Kidney capillary endothelial cell (primary cell): Measurements from ENCODE around the gene CPD.

Source experiments
- DNase-seq: peaks from one replicate; pipeline ENCODE4 v3.0.0-alpha.2; 2018; ENCODE audit warnings: low spot score

Gene CPD

DNA sequence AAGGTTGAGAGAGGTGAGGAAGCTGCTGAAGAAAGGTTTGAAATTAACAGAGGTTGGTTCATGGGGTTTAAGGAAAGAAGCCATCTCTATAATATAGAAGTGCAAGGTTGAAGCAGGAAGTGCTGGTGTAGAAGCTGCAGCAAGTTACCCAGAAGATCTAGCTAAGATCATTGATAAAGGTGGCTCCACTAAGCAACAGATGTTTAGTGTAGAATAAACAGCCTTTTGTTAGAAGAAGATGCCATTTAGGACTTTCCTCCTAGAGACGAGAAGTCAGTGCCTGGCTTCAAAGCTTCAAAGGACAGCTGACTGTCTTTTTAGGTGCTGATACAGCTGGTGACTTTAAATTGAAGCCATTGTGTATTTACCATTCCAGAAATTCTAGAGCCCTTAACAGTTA lies 127.8 kb downstream of the CPD start:
- no peak for DNase-seq

DNA sequence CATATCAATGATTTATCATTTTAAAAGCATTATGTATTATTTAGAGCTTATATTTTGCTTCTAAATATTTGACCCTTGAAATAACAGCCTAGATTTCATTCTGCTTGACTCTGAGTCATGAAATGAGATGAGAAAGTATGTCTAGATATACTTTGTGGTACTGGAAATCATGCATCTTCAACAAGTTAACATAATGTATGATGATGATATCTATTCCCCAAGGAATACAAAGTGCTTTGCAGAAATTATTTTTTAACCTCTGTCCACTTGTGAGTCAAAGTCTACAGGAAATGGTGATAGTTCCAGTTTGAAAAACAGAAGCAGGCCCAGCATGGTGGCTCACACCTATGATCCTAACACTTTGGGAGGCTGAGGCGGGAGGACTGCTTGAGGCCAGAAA lies 134.6 kb downstream of the CPD start:
- peak; percentile 6 for DNase-seq

DNA sequence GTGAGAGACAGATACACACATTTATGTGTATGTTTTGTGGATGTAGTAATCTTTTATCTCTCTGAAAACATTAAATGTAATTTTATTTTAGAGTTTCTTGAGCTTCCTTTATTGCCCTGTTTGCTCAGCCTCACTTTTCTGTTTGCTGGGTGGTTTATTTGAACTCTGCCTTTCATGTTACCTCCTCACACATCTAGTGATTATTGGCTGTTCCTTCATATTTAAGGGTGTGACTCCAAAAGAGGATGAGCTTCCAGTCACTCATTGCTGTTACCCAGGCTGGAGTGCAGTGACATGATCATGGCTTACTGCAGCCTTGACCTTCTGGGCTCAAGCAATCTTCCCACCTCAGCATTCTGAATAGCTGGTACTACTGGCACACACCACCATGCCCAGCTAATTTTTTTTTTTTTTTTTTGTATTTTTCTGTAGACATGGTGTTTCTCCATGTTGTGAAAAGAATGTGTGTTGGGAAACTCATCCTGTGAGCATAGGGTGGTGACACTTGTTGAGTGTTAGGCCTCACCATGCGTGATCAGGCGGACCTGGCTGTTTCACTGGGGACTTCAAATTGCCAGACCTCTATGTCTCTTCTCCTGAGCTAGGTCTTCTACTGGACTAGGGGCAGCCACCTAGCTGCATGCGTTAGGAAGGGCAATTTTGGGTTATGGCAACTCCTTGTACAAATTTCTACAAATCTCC lies 136.3 kb downstream of the CPD start:
- no peak for DNase-seq

DNA sequence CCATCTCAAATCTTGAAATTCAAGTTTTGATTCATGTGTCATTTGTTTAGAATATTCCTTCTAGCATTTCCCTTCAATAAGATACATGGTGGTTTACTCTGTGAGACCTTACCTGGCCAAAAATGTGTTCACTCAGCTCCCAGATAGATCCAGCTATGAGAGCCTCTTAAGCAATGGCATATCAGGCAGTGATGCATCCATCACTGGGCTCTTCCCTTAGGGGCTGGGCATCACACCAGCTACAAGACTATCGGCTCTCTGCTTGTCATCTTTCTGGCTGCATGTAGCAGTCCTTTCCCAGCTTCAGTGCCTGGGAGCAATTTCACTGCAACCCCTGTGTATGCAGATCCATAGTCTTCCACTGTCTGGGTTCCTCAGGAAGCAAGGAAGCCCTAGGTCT lies 139.1 kb downstream of the CPD start:
- no peak for DNase-seq

DNA sequence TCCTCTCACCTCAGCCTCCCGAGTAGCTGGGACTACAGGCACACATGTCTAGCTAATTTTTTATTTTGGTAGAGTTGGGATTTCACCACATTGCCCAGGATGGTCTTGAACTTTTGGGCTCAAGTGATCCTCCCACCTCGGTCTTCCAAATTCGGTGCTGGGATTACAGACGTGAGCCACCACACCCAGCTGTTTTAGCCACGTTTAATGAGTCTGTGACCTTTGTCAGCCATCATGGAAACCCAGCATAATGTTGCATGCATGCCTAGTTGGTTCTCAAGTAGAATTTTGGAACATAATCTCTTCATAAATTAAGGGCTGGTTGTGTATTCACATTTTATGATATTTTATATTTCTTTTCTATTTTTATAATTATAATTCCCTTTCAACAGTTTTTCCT lies 140.4 kb downstream of the CPD start:
- DNase-seq = no peak
